A549 (cell line): ENCODE measurements around the gene SORBS1. TPM values are rescaled to one million over a fixed set of nuclear protein-coding genes. Genes with fewer than 3 reads are reported as not detected.

Experiments
- ATAC-seq, 2 experiments: fragments of 200-7000 bp in 1 of 2; fragments of >200 bp in 1 of 2; cut with Nextera tagmentation in 1 of 2; cut with Tn5 transposase in 1 of 2; 3 replicates each; pipeline versions ENCODE4 v1.8.0 to v1.9.1; 2018 to 2020; ENCODE audit warnings: mild to moderate bottlenecking in 1 of 2, moderate library complexity in 1 of 2
- CTCF ChIA-PET: fragments of 300-600 bp; sonication (Branson Sonifier 250); formaldehyde crosslinking; extraction: SDS; loops from one replicate; lab custom pipeline; 2021; ENCODE audit warnings: antibody characterized with exemption, inconsistent platforms; lab: Yijun Ruan, JAX
- POLR2A ChIA-PET: fragments of 350-600 bp; formaldehyde crosslinking; extraction: SDS; loops from one replicate; lab custom pipeline; 2021; ENCODE audit warnings: antibody characterized with exemption, inconsistent platforms; lab: Yijun Ruan, JAX
- DNase-seq, 2 experiments: peaks; one replicate each; pipeline versions ENCODE4 v3.0.0 to v3.0.0-alpha.2; 2011 to 2016; ENCODE audit warnings: low read depth in 1 of 2, low spot score in 1 of 2
- FAIRE-seq: peaks from 2 replicates; lab custom pipeline; 2011; peaks lifted over from hg19 to GRCh38; lab: Jason Lieb, UNC
- H3K27ac ChIP-seq, 2 experiments: fragments of >200 bp; sonication (Bioruptor Twin); formaldehyde crosslinking; 3 replicates each; pipeline ENCODE4 v1.5.1; 2016 to 2017
- H3K4me1 ChIP-seq: fragments of >200 bp; sonication (Bioruptor Twin); formaldehyde crosslinking; 3 replicates; pipeline ENCODE4 v1.6.1; 2016
- H3K4me2 ChIP-seq: fragments of >200 bp; sonication (Bioruptor Twin); formaldehyde crosslinking; 3 replicates; pipeline ENCODE4 v1.6.1; 2016
- H3K4me3 ChIP-seq: fragments of >200 bp; sonication (Bioruptor Twin); formaldehyde crosslinking; 3 replicates; pipeline ENCODE4 v1.5.1; 2016
- H3K9me3 ChIP-seq: fragments of >200 bp; sonication (Bioruptor Twin); formaldehyde crosslinking; 3 replicates; pipeline ENCODE4 v1.6.1; 2016
- BCL3 ChIP-seq: fragments of >200 bp; sonication (Bioruptor Twin); formaldehyde crosslinking; IDR thresholded peaks from 3 replicates; pipeline ENCODE4 v1.6.1; 2016
- CBX2 ChIP-seq: fragments of 200-600 bp; sonication (generic); IDR thresholded peaks from 2 replicates; pipeline ENCODE4 v1.6.1; 2016; ENCODE audit warnings: low read depth, mild to moderate bottlenecking, borderline replicate concordance
- CEBPB ChIP-seq, 2 experiments: fragments of >200 bp in 1 of 2; sonication (Bioruptor Twin) in 1 of 2; formaldehyde crosslinking in 1 of 2; IDR thresholded peaks; 2 replicates each; pipeline ENCODE4 v1.6.1; 2012 to 2016
- CHD2 ChIP-seq: fragments of 150-350 bp; IDR thresholded peaks from 2 replicates; pipeline ENCODE4 v1.6.1; 2014; ENCODE audit warnings: low read length; ENCODE audit not compliant: partially characterized antibody
- CHD4 ChIP-seq: fragments of 200-600 bp; sonication (generic); IDR thresholded peaks from 2 replicates; pipeline ENCODE4 v1.6.1; 2016; ENCODE audit warnings: antibody characterized with exemption, mild to moderate bottlenecking, borderline replicate concordance
- ESRRA ChIP-seq: fragments of 150-350 bp; IDR thresholded peaks from 2 replicates; pipeline ENCODE4 v1.6.1; 2014; ENCODE audit warnings: mild to moderate bottlenecking, low read length, borderline replicate concordance
- FOSL2 ChIP-seq, 2 experiments: fragments of 450-650 bp in 1 of 2; fragments of >200 bp in 1 of 2; sonication (Bioruptor Twin) in 1 of 2; formaldehyde crosslinking; IDR thresholded peaks; 2 replicates each; pipeline versions ENCODE4 v1.5.0 to v1.6.1; 2016 to 2020; ENCODE audit warnings: mild to moderate bottlenecking in 1 of 2, moderate library complexity in 1 of 2
- FOXS1 ChIP-seq: fragments of 250-450 bp; sonication (Bioruptor Pico); IDR thresholded peaks from 2 replicates; pipeline ENCODE4 v1.5.0; 2020; ENCODE audit warnings: mild to moderate bottlenecking, moderate library complexity
- GATA3 ChIP-seq: IDR thresholded peaks from 2 replicates; pipeline ENCODE4 v1.6.1; 2012; ENCODE audit warnings: borderline replicate concordance
- HMGXB4 ChIP-seq: fragments of 250-450 bp; sonication (Bioruptor Pico); IDR thresholded peaks from 2 replicates; pipeline ENCODE4 v1.5.0; 2021; ENCODE audit warnings: mild to moderate bottlenecking, moderate library complexity, borderline replicate concordance
- HOXA7 ChIP-seq: fragments of 250-450 bp; sonication (Bioruptor Pico); IDR thresholded peaks from 2 replicates; pipeline ENCODE4 v1.5.0; 2020; ENCODE audit warnings: mild to moderate bottlenecking, moderate library complexity
- HOXB13 ChIP-seq: fragments of 250-450 bp; sonication (Bioruptor Pico); IDR thresholded peaks from 2 replicates; pipeline ENCODE4 v1.5.0; 2020; ENCODE audit warnings: low read depth, mild to moderate bottlenecking, moderate library complexity
- HOXB5 ChIP-seq: fragments of 250-450 bp; sonication (Bioruptor Pico); IDR thresholded peaks from 2 replicates; pipeline ENCODE4 v1.5.0; 2020; ENCODE audit warnings: mild to moderate bottlenecking, moderate library complexity
- JUN ChIP-seq, 2 experiments: fragments of >200 bp; sonication (Bioruptor Twin); formaldehyde crosslinking; IDR thresholded peaks; 2 replicates in 1 of 2; 3 replicates in 1 of 2; pipeline ENCODE4 v1.6.1; 2016 to 2017
- JUNB ChIP-seq: fragments of >200 bp; sonication (Bioruptor Twin); formaldehyde crosslinking; IDR thresholded peaks from 2 replicates; pipeline ENCODE4 v1.6.1; 2016
- KDM1A ChIP-seq: fragments of 200-600 bp; sonication (generic); IDR thresholded peaks from 2 replicates; pipeline ENCODE4 v1.6.1; 2016; ENCODE audit warnings: low read depth, mild to moderate bottlenecking
- MAZ ChIP-seq: fragments of 150-350 bp; IDR thresholded peaks from 2 replicates; pipeline ENCODE4 v1.6.1; 2014; ENCODE audit warnings: antibody characterized with exemption, low read depth, low read length, borderline replicate concordance
- PHF8 ChIP-seq: fragments of 200-600 bp; sonication (generic); IDR thresholded peaks from 2 replicates; pipeline ENCODE4 v1.6.1; 2016; ENCODE audit warnings: low read depth, mild to moderate bottlenecking, antibody characterized with exemption, moderate library complexity, borderline replicate concordance
- POLR2A ChIP-seq: IDR thresholded peaks from 2 replicates; pipeline ENCODE4 v1.6.1; 2012; ENCODE audit warnings: mild to moderate bottlenecking, low read length
- RAD21 ChIP-seq, 2 experiments: fragments of >200 bp in 1 of 2; sonication (Bioruptor Twin) in 1 of 2; formaldehyde crosslinking in 1 of 2; IDR thresholded peaks in 1 of 2; conservative IDR thresholded peaks in 1 of 2; 2 replicates in 1 of 2; 3 replicates in 1 of 2; pipeline ENCODE4 v1.6.1; 2012 to 2018; ENCODE audit warnings: inconsistent platforms in 1 of 2
- RFX5 ChIP-seq: fragments of 450-650 bp; IDR thresholded peaks from 2 replicates; pipeline ENCODE4 v1.7.1; 2014; ENCODE audit warnings: antibody characterized with exemption, mild to moderate bottlenecking, moderate library complexity
- SMC3 ChIP-seq: fragments of >200 bp; sonication (Bioruptor Twin); formaldehyde crosslinking; IDR thresholded peaks from 3 replicates; pipeline ENCODE4 v1.6.1; 2018; ENCODE audit warnings: inconsistent platforms
- TFCP2L1 ChIP-seq: fragments of 250-450 bp; sonication (Bioruptor Pico); IDR thresholded peaks from 2 replicates; pipeline ENCODE4 v1.5.0; 2021; ENCODE audit warnings: mild to moderate bottlenecking
- USF2 ChIP-seq: fragments of 450-650 bp; IDR thresholded peaks from 2 replicates; pipeline ENCODE4 v1.6.1; 2014; ENCODE audit warnings: antibody characterized with exemption
- WGBS: methylation state at CpG from one replicate; pipeline ENCODE4 v1.1.6; 2017; ENCODE audit errors: missing lambda C conversion rate; 5-methylcytosine and 5-hydroxymethylcytosine counted together
- polyA plus RNA-seq, 4 experiments: library from polyadenylated mRNA; depleted of rRNA in 3 of 4; stranded (reverse); fragments of >200 nt; fragmentation: RNase III in 1 of 4; extraction: RNeasy Plus Mini Kit Qiagen cat#74134 plus additional on column Dnase treatment in 1 of 4; gene quantifications; 2 replicates in 3 of 4; 3 replicates in 1 of 4; pipeline ENCODE4 v1.2.3, GENCODE V29; 2011 to 2017

Gene SORBS1
- polyA plus RNA-seq, 2 of the 4 experiments (the other 2 are of a cell fraction): 0.39 to 0.80 TPM

- ATAC-seq (no peak), DNase-seq (no peak), FAIRE-seq (no peak)
- H3K4me1 ChIP-seq: peaks cover 98% of the 10 kb centered on the region
- H3K27ac ChIP-seq: peak overlapping the region; percentile 76 to 83; a peak in 4 of 6 replicates
- TF ChIP-seq TFCP2L1 (CRISPR knock-in tag) (no peak), CHD4 (no peak), FOXS1 (no peak)
- CTCF ChIA-PET: interaction anchor here (0.6 to 6.3 kb wide), 4 partner anchors 31 to 115 kb away, joined by 3 to 33 read pairs (median 14); no protein-coding TSS in a partner anchor
- POLR2A ChIA-PET: interaction anchor here (0.7 kb wide), 1 partner anchor 34 kb away, joined by 3 read pairs; no protein-coding TSS in a partner anchor
- H3K4me2 ChIP-seq: peak overlapping the region; percentile 17; the same call in 1 of the 3 replicates
- no peak overlapping the region for H3K4me3 ChIP-seq
- WGBS: 86% methylated on average over 8 of the region's 8 CpGs
- no peaks in the 10 kb centered on the region for H3K9me3 ChIP-seq
These were observed 284.6 kb downstream of the SORBS1 start for GRCh38 chr10:95276367-95277200.

GRCh38 chr10:95275726-95276366 lies 285.3 kb downstream of the SORBS1 start:
- no peak for ATAC-seq
- 89% methylated on average over 1 of the region's 1 CpG for WGBS
- H3K9me3 ChIP-seq: no peaks in the 10 kb centered on the region
- TF ChIP-seq KDM1A: no peak
- TF ChIP-seq CEBPB (IDR thresholded peaks at IDR 0.05): no peak
- no peak for TF ChIP-seq CHD2
- TF ChIP-seq SMC3: no peak
- TF ChIP-seq, all 56 proteins: peak for 0
- DNase-seq: no peak
- FAIRE-seq: no peak
- peak overlapping the region; percentile 17; the same call in 1 of the 3 replicates for H3K4me2 ChIP-seq
- H3K4me1 ChIP-seq: peaks cover 93% of the 10 kb centered on the region
- H3K4me3 ChIP-seq: no peak overlapping the region
- peak overlapping the region; percentile 76 to 86; a peak in 5 of 6 replicates for H3K27ac ChIP-seq
- CTCF ChIA-PET: no interaction called here
- POLR2A ChIA-PET: no interaction called here

GRCh38 chr10:95273393-95274312 lies 287.5 kb downstream of the SORBS1 start:
- Histone ChIP-seq H3K9me3 (no peaks in the 10 kb centered on the region), H3K4me1 (peaks cover 76% of the 10 kb centered on the region), H3K4me3 (peak overlapping the region; percentile 11; the same call in 1 of the 3 replicates), H3K27ac (peak overlapping the region; percentile 76 to 86), H3K4me2 (peak overlapping the region; percentile 69)
- 19% methylated on average over 13 of the region's 13 CpGs for WGBS
- POLR2A ChIA-PET: interaction anchor here (0.9 to 1.2 kb wide), 2 partner anchors 12 to 17 kb away, joined by 3 to 5 read pairs; partner anchors contain the start of gene PDLIM1
- peak; percentile 90 to 91 for ATAC-seq
- CTCF ChIA-PET: interaction anchor here (0.9 to 2.0 kb wide), 9 partner anchors 14 to 91 kb away, joined by 3 to 9 read pairs (median 5); no protein-coding TSS in a partner anchor
- FAIRE-seq: no peak
- peak; percentile 76 to 81 for DNase-seq
- TF ChIP-seq PHF8: no peak
- TF ChIP-seq RAD21 (conservative IDR thresholded peaks at IDR 0.05 in 1 of 2, IDR thresholded peaks at IDR 0.05 in 1 of 2): 0 out of 5 replicates have a peak, but pooled peaks of 1 of the 2 experiments have one; percentile 6
- no peak for TF ChIP-seq HOXB13 (CRISPR knock-in tag)
- TF ChIP-seq GATA3: peak; percentile 14; the same call in 1 of the 2 replicates
- no peak for TF ChIP-seq HOXB5 (CRISPR knock-in tag)
- TF ChIP-seq JUNB: peak; percentile 35; the same call in 1 of the 2 replicates
- TF ChIP-seq CBX2: no peak
- no peak for TF ChIP-seq USF2
- TF ChIP-seq FOSL2 (IDR thresholded peaks at IDR 0.05): peak; percentile 53; the same call in 1 of the 2 replicates
- TF ChIP-seq FOSL2 (CRISPR knock-in tag; IDR thresholded peaks at IDR 0.05): peak; percentile 86
- no peak for TF ChIP-seq HMGXB4 (CRISPR knock-in tag)
- TF ChIP-seq MAZ: no peak
- TF ChIP-seq CEBPB (IDR thresholded peaks at IDR 0.05): peak in 1 of 2 experiments; percentile 44; a peak in 1 of 4 replicates
- no peak for TF ChIP-seq RFX5
- no peak for TF ChIP-seq ESRRA
- peak in 1 of 2 experiments; percentile 53; a peak in 1 of 5 replicates for TF ChIP-seq JUN (IDR thresholded peaks at IDR 0.05)
- no peak for TF ChIP-seq POLR2A
- TF ChIP-seq BCL3: no peak
- TF ChIP-seq HOXA7 (CRISPR knock-in tag): no peak
